HK-2 (cell line): ENCODE results near the gene RIPOR1.

Source experiments
- DNase-seq: peaks from one replicate; pipeline ENCODE4 v3.0.0-alpha.2; 2018; ENCODE audit not compliant: unreplicated experiment

The RIPOR1 gene

DNA sequence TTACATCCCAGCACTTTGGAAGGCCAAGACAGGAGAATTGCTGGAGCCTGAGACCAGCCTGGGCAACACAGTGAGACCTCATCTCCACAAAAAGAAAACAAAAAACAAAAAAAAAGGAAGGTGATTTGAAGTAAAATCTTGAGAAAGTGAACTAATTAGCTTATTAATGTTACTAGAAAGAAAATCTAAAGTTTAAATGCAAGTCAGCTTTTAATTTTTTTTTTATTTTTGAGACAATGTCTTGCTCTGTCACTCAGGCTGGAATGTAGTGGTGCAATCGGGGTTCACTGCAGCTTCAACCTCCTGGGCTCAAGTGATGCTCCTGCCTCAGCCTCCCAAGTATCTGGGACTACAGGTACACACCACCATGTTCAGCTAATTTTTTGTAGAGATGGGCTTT is 30.2 kb downstream of the RIPOR1 start:
- DNase-seq: no peak

DNA sequence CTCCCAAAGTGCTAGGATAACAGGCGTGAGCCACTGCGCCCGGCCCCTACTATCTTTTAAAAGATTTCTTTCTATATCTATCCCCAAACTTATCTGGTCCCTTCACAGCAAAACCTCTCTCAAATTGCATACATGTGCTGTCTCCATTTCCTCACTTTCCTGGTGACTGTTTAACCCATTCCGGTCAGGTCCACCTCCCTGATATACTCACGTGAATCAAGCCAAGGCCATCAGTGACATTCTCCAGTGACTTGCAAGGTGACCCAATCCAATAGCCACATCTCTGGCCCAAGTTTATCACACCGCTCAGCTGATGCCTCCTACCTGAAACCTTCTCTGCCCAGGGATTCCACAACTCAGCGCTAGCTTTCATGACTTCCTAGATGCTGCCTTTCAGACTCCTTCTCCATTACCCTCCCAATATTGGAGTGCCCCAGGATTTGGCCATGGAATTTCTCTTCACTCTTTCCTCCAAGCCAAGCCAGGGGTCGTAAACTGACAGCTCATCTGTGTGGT is 32.3 kb downstream of the RIPOR1 start:
- no peak for DNase-seq

DNA sequence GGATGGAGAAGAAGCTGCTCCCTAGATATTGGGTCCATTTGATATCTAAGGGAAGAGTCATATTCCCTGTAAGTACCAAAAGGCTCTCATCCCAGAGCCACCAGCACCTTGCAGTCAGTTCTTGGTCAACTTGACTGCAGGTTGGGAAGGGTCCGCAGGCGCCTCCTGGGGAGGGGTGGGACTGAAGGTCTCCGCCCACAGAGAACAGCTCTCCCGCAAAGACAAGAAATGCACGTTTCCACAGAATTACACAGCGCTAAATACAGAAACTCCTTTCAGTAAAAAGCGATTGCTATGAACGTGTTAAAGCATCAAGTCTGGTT is 32.8 kb downstream of the RIPOR1 start:
- DNase-seq: no peak

DNA sequence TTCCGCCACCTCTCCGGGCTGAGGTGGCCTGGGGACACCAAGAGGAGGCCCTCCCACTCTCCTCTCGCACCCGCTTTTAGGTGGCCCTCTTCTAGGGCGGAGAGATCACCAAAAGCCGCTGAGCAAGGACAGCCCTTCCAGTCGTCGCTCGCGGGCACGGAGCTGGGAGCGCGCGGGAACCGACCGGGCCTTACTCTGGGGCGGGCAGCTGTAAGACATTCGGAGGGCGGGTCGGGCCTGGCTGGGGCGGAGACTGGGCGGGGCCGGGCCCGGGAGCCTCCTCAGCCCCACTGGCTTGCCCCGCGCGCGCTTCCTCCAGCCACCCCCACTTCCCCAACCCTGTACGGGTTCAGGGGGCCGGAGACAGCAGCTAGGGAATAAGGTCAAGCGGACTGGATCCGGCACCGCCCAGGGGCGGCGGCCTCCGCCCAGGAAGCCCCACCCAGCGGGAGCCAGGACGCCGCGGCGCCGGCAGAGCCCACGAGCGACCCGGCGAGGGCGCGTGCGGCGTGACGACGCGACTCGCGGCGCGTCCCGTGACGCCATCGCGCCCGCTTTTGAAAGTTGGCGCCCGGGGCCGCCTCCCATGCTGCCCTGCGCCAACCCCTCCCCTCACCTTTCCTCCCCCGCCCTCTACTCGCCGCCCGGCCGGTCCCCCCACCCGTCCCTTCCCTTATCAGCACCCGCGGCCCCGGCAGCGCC is 33.3 kb downstream of the RIPOR1 start:
- DNase-seq: peak; percentile 98

DNA sequence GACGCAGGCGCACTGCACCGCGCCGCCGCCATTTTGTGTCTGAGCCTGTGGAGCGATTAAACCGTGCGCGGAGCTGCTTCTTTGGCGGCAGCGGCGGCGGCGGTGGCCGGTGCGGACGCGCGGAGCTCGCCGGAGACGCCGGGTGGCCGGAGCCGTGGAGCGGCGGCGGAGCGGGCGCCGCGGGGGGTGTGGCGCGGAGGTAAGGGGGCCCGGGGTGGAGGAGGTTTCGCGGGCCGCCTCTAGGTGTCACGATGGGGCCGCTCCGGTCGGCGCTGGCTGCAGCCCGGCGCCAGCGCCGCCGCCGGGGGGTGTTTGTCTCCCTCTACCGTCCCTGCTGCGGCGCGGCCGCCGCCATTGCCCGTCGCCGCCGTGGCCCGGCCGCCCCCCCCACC is 33.9 kb downstream of the RIPOR1 start, which contains the start of gene CTCF:
Gene CTCF (plus strand): TSS at position 1 of the 392 bp plus-strand sequence. CDS start 48,307 bp downstream, outside the sequence.
- peak; percentile 86 for DNase-seq

DNA sequence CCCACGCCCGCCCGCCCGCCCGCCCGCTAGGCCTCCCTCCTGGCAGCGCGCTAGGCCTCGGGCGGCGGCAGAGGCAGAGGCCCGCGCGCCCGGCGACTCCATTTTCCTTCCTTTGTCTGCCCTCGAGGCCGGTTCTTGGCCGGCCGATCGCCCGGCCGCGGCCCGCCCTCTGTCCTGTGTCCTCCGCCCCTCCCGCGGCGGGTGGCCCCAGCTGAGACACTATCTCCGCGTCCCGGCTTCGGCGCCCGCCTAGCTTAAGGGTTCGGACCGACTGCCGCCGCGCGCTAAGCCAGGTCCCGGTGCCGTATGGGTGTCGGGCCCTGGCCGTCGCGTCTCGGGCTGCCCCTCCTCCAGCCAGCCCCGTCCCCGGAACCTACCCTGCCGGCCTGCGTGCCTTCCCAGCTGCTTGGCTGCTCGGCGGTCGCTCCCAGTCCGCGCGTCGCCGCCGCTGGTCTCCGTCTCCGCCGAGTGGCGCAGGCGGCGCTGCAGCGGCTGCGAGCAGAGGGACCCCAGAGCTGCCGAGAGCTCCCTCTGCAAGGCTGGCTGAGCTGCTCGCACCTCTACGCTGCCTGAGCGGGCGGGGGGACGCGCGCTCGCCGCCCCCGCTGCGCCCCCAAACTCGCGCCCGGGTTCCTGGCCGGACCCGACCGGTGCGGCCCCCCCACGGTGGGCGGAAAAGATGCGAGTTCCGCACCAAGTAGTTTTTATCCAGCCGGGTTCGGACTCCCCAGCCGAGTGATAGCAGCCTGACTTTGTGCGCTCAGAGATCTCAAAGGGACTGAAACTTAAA is 34.5 kb downstream of the RIPOR1 start:
- DNase-seq: peak; percentile 70

DNA sequence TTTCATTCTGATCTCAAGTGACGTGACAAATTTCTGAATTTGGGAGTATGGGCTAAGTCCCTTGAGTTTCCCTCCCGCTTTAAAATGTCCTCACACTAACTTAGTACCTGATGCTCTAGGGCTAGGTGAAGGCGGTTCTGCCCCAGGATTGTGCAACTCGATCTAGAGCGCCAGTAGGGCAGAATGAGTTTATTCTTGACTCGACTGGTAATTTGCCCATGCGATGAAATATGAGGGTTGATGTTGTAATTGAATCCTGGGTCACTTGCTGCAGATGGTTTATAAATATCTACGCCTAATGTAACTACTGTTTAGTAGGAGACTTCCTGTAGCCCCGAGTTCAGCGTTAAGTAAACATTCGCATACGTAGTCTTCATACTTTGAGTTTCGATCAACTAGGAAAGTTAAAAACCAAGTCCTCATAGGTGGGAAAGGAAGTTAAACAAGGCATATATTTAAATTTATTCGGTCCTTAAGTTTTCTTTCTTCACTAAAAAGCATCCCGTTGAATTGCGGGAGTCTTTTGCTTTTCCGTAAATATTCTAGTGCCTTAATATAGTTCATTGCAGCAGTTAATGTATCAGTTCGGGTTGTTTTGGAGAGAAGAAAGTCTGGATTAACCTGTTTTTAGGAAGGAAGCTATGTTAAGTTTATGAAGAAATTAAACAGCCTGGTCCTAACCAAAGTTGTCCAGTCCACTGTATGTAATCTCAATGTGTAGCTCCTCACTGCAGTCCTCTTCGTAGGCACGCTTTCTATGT is 35.3 kb downstream of the RIPOR1 start:
- no peak for DNase-seq

DNA sequence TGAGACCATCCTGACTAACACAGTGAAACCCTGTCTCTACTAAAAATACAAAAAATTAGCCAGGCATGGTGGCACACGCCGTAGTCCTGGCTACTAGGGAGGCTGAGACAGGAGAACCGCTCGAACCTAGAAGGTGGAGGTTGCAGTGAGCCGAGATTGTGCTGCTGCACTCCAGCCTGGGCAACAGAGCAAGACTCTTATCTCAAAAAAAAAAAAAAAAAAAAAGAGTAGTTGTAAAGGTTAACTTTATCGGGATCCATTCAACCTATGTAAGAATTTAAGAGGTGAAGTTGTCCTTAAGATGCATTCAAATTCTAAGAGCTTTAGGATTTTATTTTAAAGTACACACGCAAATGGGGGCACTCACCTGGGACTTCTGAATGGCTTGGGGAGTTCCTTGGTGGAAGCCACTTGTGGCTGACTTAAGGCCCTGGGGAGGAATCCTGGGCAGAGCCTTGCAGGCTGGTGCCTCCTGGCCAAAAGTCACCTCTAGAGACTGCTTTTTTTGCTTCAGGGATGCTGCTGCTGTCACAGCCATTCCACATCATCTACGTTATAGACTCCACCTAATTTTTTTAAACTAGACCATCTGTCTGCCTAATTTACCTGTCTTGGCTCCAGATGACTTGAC is 37.0 kb downstream of the RIPOR1 start:
- DNase-seq: no peak

DNA sequence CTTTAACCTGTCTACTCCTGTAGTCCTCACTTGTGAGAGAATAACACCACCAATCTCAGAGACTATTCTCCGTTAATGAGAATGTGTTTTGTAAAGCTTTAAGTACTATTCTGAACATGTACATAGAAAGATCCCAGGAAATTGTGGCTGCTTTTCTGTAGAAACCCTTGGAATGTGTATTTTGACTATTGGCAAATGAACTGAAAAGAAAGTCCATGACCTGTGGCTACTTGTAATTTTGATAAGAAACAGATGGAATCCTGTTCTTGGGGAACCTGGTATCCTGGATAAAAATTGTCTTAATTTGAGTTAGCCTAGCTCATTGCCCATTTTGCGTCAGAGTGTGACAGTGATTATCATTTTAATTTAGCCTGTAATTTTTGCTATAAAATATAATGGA is 42.8 kb downstream of the RIPOR1 start:
- DNase-seq: no peak

DNA sequence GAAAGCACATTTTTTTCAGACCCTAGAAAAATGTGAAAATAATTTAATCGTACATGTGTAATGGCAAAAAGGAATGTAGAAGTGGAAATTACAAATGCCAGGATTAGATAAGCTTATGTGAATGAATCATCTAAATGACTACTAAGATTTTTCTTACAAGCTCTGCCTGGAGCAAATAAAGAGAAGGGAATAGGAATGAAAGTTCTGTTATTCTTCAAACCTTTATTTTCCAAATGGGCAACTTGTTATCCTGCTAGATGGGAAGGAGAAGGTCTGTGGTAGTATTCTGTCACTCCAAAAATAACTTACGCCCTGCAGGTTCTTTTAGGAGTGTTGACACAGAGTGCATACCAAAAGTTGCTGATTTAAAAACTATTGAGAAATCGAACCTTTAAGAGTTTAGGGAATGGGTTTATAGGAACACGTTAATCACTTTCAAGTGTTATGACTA is 43.4 kb downstream of the RIPOR1 start:
- DNase-seq: no peak

DNA sequence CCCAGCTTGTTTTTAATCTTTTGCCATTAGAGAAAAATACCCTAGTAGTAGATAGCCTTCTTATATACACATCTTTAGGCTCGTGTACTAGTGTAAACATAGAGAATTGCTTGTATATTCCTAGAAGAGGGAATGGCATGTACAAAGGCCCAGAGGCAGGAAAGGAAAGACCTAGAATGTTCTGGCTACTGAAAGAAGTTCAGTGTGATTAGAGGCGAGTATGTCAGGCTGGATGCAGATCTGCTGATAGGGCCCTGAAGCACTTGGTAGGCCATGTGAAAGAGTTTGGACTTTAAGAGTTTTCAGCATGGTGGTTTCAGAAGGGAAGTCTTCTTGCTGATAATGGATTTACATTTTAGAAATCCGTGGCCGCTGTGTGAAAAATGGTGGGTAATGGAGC is 51.1 kb downstream of the RIPOR1 start:
- DNase-seq: no peak

DNA sequence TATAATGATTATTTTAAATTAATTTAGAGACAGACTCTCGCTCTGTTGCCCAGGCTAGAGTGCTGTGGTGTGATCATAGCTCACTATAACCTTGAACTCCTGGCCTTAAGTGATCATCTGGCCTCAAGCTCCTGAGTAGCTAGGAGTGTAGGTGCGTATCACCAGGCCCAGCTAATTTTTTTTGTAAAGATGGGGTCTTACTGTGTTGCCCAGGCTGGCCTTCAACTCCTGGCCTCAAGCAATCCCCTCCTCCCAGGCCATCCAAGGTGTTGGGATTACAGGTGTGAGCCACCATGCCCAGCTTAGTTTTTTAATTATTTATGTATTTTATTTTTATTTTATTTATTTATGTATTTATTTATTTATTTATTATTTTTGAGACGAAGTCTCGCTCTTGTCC is 51.6 kb downstream of the RIPOR1 start:
- no peak for DNase-seq

DNA sequence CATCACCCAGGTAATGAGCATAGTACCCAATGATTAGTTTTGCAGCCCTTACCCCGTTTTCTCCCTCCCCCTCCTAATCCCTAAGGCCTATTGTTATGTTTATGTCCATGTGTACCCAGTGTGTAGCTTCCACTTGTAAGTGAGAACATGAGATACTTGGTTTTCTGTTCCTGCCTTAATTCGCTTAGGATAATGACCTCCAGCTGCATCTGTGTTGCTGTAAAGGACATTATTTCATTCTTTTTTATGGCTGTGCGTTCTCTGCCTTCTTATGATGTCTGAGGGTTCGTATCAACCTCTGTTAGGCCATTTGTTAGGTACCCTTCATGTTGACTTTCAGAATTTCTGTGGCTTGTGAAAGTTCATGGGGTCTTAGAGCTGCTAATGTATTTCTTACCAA is 64.7 kb downstream of the RIPOR1 start:
- DNase-seq: no peak

DNA sequence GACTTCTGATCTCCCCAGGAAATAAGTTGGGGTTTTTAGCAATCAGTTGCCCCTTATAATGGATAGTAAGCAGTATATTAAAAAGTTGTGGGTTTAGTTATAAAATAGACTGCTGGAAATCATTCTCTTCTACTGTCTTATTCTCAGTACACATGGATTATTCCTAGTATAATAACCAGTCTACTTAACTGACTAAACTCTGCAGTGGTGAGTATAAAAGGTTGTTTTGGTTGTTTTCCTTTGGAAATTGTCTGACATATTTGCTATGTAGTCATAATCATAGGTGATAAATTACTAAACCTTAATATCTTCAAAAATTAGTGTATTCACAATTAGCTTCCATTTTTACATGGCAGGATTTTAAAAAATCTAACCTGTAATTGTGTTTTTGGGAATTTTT is 65.1 kb downstream of the RIPOR1 start:
- DNase-seq: no peak

DNA sequence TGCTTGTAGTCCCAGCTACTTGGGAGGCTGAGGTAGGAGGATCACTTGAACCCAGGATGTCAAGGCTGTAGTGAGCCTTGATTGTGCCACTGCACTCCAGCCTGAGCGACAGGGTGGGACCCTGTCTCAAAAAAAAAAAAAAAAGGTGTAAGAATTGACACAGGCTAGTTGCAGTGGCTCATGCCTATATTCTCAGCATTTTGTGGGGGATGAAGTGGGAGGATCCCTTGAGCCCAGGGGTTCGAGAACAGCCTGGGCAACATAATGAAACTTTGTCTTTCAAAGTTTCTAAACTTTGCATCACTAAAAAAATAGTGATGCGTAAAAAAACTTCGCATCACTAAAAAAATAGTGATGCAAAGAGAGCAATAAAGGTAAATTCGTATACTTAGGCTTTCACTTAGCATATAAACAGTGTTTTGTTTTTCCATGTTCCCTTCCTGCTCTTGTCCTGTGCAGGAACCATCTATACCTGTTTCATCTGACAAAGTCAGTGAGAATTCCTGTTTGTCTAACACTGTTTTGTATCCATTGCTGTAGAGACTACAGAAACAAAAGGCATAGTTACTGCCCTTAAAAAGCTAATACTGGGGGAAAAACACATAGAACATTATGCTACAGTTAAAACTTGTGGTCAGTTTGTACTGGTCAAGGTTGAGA is 65.8 kb downstream of the RIPOR1 start:
- DNase-seq: no peak

DNA sequence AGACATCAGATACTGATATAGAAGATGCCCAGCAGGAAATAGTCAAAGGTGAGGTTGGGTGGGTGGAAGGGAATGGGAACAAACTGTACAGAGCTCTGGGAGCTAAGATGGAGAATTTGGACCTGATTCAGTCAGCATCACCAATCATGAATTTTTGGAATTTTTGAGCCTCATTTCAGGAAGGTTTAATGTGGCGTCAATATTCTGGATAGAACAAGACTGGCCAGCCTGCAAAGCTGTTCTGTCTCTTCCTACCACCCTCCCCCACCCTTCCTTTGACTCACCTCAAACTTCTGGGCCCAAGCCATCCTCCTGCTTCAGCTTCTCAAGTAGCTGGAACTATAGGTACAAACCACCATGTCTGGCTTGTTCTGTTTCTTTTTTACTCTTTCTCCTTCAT is 66.3 kb downstream of the RIPOR1 start:
- no peak for DNase-seq
